Panc1 (cell line): ENCODE data around the gene RBM22. TPM values are rescaled to one million over a fixed set of nuclear protein-coding genes. Genes with fewer than 3 reads are reported as not detected.

Source experiments
- ATAC-seq: fragments of 200-7000 bp; cut with Tn5 transposase; 2 replicates; pipeline ENCODE4 v1.9.1; 2020; ENCODE audit warnings: mild to moderate bottlenecking, moderate library complexity
- BruUV-seq: library from RNA; stranded (reverse); fragments of 400-500 nt; replicated peaks from 2 replicates; lab custom pipeline; 2021; lab: Mats Ljungman, UMichigan
- CTCF ChIA-PET: fragments of 300-600 bp; sonication (Branson Sonifier 250); formaldehyde crosslinking; loops from one replicate; lab custom pipeline; 2022; ENCODE audit warnings: antibody characterized with exemption; lab: Charles Lee
- POLR2A ChIA-PET: fragments of 300-600 bp; sonication (Branson Sonifier 250); formaldehyde crosslinking; loops from one replicate; lab custom pipeline; 2022; ENCODE audit warnings: antibody characterized with exemption; lab: Charles Lee
- DNase-seq: peaks from one replicate; pipeline ENCODE4 v3.0.0-alpha.2; 2010; ENCODE audit warnings: low read depth, low spot score
- H3K27ac ChIP-seq: 2 replicates; pipeline ENCODE4 v1.5.1; 2011; ENCODE audit warnings: mild to moderate bottlenecking, low read length, inconsistent platforms
- H3K27me3 ChIP-seq: fragments of 200-500 bp; sonication (Bioruptor generic); 2 replicates; pipeline ENCODE4 v1.6.0; 2014; ENCODE audit warnings: low read length, inconsistent platforms; ENCODE audit not compliant: control insufficient read depth, insufficient read depth
- H3K36me3 ChIP-seq: fragments of 200-500 bp; sonication (Bioruptor generic); 2 replicates; pipeline ENCODE4 v1.5.1; 2014; ENCODE audit warnings: inconsistent platforms, mild to moderate bottlenecking, low read length, moderate library complexity; ENCODE audit not compliant: control insufficient read depth, insufficient read depth
- H3K4me1 ChIP-seq: 2 replicates; pipeline ENCODE4 v1.5.1; 2011; ENCODE audit warnings: inconsistent platforms, mild to moderate bottlenecking, low read length, moderate library complexity; ENCODE audit not compliant: control insufficient read depth, insufficient read depth
- H3K4me3 ChIP-seq, 2 experiments: 2 replicates each; pipeline ENCODE4 v1.5.1; 2011 to 2012; ENCODE audit warnings: low read depth in 2 of 2, low read length in 2 of 2, mild to moderate bottlenecking in 2 of 2, inconsistent platforms in 1 of 2, moderate library complexity in 1 of 2
- H3K9me3 ChIP-seq: fragments of 200-500 bp; sonication (Bioruptor generic); 2 replicates; pipeline ENCODE4 v1.5.1; 2014; ENCODE audit warnings: low read depth, mild to moderate bottlenecking, inconsistent platforms, low read length, moderate library complexity; ENCODE audit not compliant: control insufficient read depth, insufficient read depth
- CTCF ChIP-seq: fragments of 450-650 bp; IDR thresholded peaks from 2 replicates; pipeline ENCODE4 v1.5.1; 2017; ENCODE audit warnings: mild to moderate bottlenecking
- POLR2AphosphoS5 ChIP-seq: IDR thresholded peaks from 2 replicates; pipeline ENCODE4 v1.6.1; 2012; ENCODE audit warnings: mild to moderate bottlenecking, low read depth, low read length, moderate library complexity
- REST ChIP-seq, 2 experiments: IDR thresholded peaks; 2 replicates each; pipeline ENCODE4 v1.6.1; 2011 to 2012; ENCODE audit warnings: low read depth in 2 of 2, control low read depth in 1 of 2, low read length in 1 of 2, mild to moderate bottlenecking in 1 of 2, moderate library complexity in 1 of 2; ENCODE audit not compliant: insufficient read depth in 1 of 2
- SIN3A ChIP-seq: IDR thresholded peaks from 2 replicates; pipeline ENCODE4 v1.6.1; 2012; ENCODE audit warnings: low read depth, mild to moderate bottlenecking, low read length, moderate library complexity, borderline replicate concordance; ENCODE audit not compliant: insufficient read depth
- TCF7L2 ChIP-seq: IDR thresholded peaks from 2 replicates; pipeline ENCODE4 v1.6.1; 2011; ENCODE audit warnings: mild to moderate bottlenecking, low read depth, low read length, inconsistent platforms
- in situ Hi-C: cut with HindIII; loops from 2 replicates; pipeline ENCODE4 v1.10.0; 2016; ENCODE audit warnings: low sequenced_read_pairs, low pct_unique_long_range_greater_than_20kb
- intact Hi-C: fragments of 100-400 bp; cut with micrococcal nuclease; formaldehyde crosslinking; loops from one replicate; pipeline ENCODE4 v1.10.0; 2022; ENCODE audit not compliant: unreplicated experiment
- total RNA-seq: library from RNA; stranded (reverse); gene quantifications from one replicate; pipeline ENCODE4 v1.2.1, GENCODE V29; 2021; ENCODE audit not compliant: unreplicated experiment

RBM22 gene
- total RNA-seq, 1 experiment from 2014 or later = 54.3 TPM

GRCh38 chr5:150656191-150657132 lies 44.4 kb downstream of the RBM22 start:
- intact Hi-C loops (loop anchor here (1.0 kb wide), 1 partner anchor 96 kb away; no protein-coding TSS in a partner anchor), in situ Hi-C loops (no loop called here)
- no peak for DNase-seq
- Histone ChIP-seq H3K4me3 (peak overlapping the region; percentile 49 to 60), H3K27ac (peak overlapping the region; percentile 86), H3K36me3 (no peaks in the 10 kb centered on the region), H3K4me1 (peaks cover 21% of the 10 kb centered on the region), H3K27me3 (no peaks in the 10 kb centered on the region), H3K9me3 (no peaks in the 10 kb centered on the region)
- CTCF ChIA-PET = interaction anchor here (0.5 to 0.6 kb wide), 2 partner anchors 51 to 101 kb away, joined by 4 to 7 read pairs; no protein-coding TSS in a partner anchor
- TF ChIP-seq SIN3A (no peak; the same call in 1 of the 2 replicates), TCF7L2 (no peak), REST (IDR thresholded peaks at IDR 0.05; ENCODE audit: insufficient read depth in 1 of 2, low read depth in 2 of 2, low read length in 1 of 2) (0 out of 4 replicates have a peak, but pooled peaks of 1 of the 2 experiments have one; percentile 15), POLR2AphosphoS5 (peak; percentile 70; the same call in 1 of the 2 replicates), CTCF (peak; percentile 93)
- ATAC-seq = peak; percentile 80
- POLR2A ChIA-PET = interaction anchor here (0.7 kb wide), 1 partner anchor 97 kb away, joined by 3 read pairs; no protein-coding TSS in a partner anchor
- no TSS peak for BruUV-seq

- peaks cover 26% of the 10 kb centered on the region for H3K4me1 ChIP-seq
- DNase-seq = no peak
- no peaks in the 10 kb centered on the region for H3K36me3 ChIP-seq
- in situ Hi-C loops = no loop called here
- no TSS peak for BruUV-seq
- ATAC-seq = no peak
- no peak overlapping the region for H3K4me3 ChIP-seq
- POLR2A ChIA-PET = no interaction called here
- intact Hi-C loops = no loop called here
- no peak for TF ChIP-seq REST (IDR thresholded peaks at IDR 0.05; ENCODE audit: insufficient read depth in 1 of 2, low read depth in 2 of 2, low read length in 1 of 2)
- TF ChIP-seq POLR2AphosphoS5 = no peak; the same call in 1 of the 2 replicates
- TF ChIP-seq SIN3A = no peak
- no peak for TF ChIP-seq CTCF
- TF ChIP-seq TCF7L2 = no peak
- no peaks in the 10 kb centered on the region for H3K9me3 ChIP-seq
- no peaks in the 10 kb centered on the region for H3K27me3 ChIP-seq
- CTCF ChIA-PET = interaction anchor here (1.0 to 1.6 kb wide), 2 partner anchors 93 to 95 kb away, joined by 4 read pairs; no protein-coding TSS in a partner anchor
- peak overlapping the region; percentile 86; the same call in 1 of the 2 replicates for H3K27ac ChIP-seq
These were observed 45.6 kb downstream of the RBM22 start for GRCh38 chr5:150655221-150655620.
